WTC11 (cell line): ENCODE measurements around the gene MRAS.

Source experiments
- CREB1 ChIP-seq: sonication (generic); formaldehyde crosslinking; IDR thresholded peaks from 2 replicates; pipeline ENCODE4 v1.8.0; 2023; ENCODE audit warnings: mild to moderate bottlenecking, missing genetic modification reagents
- TF ChIP-seq, protein P1 (sequence below): fragments of 200-600 bp; IDR thresholded peaks from 2 replicates; pipeline ENCODE4 v1.8.0; 2022; ENCODE audit warnings: antibody characterized with exemption

DNA sequence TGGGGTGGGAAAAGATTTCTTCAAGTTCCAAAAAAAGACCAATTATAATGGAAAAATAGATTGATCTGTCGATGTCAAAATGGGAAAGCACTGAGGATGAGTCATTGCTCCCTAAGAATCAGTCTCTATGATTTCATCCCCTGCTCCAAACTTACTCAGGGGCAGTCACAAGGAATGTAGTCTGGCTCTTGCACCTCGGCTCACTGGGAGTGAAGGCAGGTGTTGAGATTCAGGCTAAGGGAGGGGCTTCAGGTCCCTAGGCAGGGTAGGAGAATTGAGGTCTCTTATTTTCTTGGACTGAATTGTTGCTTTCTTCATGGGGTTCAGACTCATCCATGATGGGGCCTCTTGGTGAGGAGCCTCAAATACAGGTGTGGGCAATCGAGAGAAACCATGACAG lies 100.3 kb downstream of the MRAS start:
- TF ChIP-seq, protein P1, sequence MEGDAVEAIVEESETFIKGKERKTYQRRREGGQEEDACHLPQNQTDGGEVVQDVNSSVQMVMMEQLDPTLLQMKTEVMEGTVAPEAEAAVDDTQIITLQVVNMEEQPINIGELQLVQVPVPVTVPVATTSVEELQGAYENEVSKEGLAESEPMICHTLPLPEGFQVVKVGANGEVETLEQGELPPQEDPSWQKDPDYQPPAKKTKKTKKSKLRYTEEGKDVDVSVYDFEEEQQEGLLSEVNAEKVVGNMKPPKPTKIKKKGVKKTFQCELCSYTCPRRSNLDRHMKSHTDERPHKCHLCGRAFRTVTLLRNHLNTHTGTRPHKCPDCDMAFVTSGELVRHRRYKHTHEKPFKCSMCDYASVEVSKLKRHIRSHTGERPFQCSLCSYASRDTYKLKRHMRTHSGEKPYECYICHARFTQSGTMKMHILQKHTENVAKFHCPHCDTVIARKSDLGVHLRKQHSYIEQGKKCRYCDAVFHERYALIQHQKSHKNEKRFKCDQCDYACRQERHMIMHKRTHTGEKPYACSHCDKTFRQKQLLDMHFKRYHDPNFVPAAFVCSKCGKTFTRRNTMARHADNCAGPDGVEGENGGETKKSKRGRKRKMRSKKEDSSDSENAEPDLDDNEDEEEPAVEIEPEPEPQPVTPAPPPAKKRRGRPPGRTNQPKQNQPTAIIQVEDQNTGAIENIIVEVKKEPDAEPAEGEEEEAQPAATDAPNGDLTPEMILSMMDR: no peak
- no peak for TF ChIP-seq CREB1 (CRISPR knock-in tag)
